Activated B cell treated with CpG ODN at 0.5 μM for 24 hours (primary cell): ENCODE results near the gene ELL. TPM values are rescaled to one million over a fixed set of nuclear protein-coding genes. Genes with fewer than 3 reads are reported as not detected.

Experiments used
- ATAC-seq: fragments of 200-7000 bp; cut with Tn5 transposase; one replicate; pipeline ENCODE4 v1.10.0; 2021; ENCODE audit warnings: low read depth, mild to moderate bottlenecking, moderate library complexity
- CTCF ChIA-PET: fragments of 350-600 bp; sonication (Branson Sonifier 250); formaldehyde crosslinking; loops from one replicate; lab custom pipeline; 2021; ENCODE audit warnings: antibody characterized with exemption; lab: Charles Lee
- POLR2A ChIA-PET: fragments of 350-600 bp; sonication (Branson Sonifier 250); formaldehyde crosslinking; loops from one replicate; lab custom pipeline; 2021; ENCODE audit warnings: antibody characterized with exemption; lab: Charles Lee
- DNase-seq: peaks from one replicate; pipeline ENCODE4 v3.0.0; 2022
- H3K27ac Mint-ChIP-seq: one replicate; pipeline ENCODE4 v1.8.0; 2020; ENCODE audit warnings: mixed read lengths
- H3K27me3 Mint-ChIP-seq: one replicate; pipeline ENCODE4 v1.8.0; 2021; ENCODE audit warnings: mixed read lengths
- H3K36me3 Mint-ChIP-seq: one replicate; pipeline ENCODE4 v1.8.0; 2021; ENCODE audit warnings: low read depth, mixed read lengths
- H3K4me1 Mint-ChIP-seq: one replicate; pipeline ENCODE4 v1.8.0; 2021; ENCODE audit warnings: mixed read lengths
- H3K4me3 Mint-ChIP-seq: one replicate; pipeline ENCODE4 v1.8.0; 2020; ENCODE audit warnings: mild to moderate bottlenecking, mixed read lengths
- H3K9me3 Mint-ChIP-seq: one replicate; pipeline ENCODE4 v1.8.0; 2020; ENCODE audit warnings: mixed read lengths
- intact Hi-C: fragments of 100-400 bp; cut with micrococcal nuclease; formaldehyde crosslinking; loops from one replicate; pipeline ENCODE4 v1.15.1; 2024
- total RNA-seq: library from RNA; stranded (reverse); gene quantifications from 2 replicates; pipeline ENCODE4 v1.2.3, GENCODE V29; 2022
- TF ChIP-seq, protein P1 (sequence below): fragments of 200-600 bp; IDR thresholded peaks from one replicate; pipeline ENCODE4 v1.8.0; 2022; ENCODE audit warnings: antibody characterized with exemption, mild to moderate bottlenecking

ELL gene
- total RNA-seq, 1 donor from 2014 or later: 32.6 TPM

DNA sequence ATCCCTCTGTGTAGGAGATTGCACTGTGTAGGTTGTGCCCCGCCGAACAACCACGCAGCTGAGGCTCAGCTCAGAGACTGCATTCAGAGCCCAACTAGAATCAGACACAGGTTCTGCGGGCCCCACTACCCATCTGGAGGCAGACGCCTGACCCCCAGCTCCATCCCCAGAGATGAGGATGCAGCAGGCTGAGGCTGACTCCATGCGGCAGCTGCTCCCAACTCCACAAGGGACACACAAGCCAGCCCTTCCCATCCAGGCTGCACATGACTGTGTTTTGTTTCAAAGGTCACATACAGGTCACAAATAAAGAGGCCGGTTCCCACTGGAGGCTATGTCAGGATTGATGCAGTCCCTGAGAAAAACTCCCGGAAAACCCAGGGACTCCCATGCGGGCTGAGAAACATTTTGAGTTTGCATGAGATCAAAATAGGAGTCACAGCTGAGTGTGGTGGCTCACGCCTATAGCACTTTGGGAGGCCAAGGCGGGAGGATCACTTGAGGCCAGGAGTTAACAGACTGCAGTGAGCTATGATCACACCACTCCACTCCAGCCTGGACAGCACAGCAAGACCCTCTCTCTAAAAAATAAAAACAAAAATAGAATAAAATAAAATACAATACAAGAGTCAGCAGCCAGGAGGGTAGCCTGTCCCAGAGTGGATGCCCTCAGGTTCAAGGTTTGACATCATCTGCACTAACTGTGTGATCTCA, 14.0 kb downstream of the ELL start:
- Mint-ChIP-seq H3K4me3 (no peak overlapping the region), H3K4me1 (peaks cover 57% of the 10 kb centered on the region), H3K27ac (no peak overlapping the region), H3K27me3 (no peaks in the 10 kb centered on the region), H3K36me3 (peaks cover 12% of the 10 kb centered on the region), H3K9me3 (no peaks in the 10 kb centered on the region)
- ChIA-PET CTCF (no interaction called here), POLR2A (interaction anchor here (1.1 kb wide), 1 partner anchor 11 kb away, joined by 3 read pairs; no protein-coding TSS in a partner anchor)
- ATAC-seq (no peak), DNase-seq (no peak)
- TF ChIP-seq, protein P1, sequence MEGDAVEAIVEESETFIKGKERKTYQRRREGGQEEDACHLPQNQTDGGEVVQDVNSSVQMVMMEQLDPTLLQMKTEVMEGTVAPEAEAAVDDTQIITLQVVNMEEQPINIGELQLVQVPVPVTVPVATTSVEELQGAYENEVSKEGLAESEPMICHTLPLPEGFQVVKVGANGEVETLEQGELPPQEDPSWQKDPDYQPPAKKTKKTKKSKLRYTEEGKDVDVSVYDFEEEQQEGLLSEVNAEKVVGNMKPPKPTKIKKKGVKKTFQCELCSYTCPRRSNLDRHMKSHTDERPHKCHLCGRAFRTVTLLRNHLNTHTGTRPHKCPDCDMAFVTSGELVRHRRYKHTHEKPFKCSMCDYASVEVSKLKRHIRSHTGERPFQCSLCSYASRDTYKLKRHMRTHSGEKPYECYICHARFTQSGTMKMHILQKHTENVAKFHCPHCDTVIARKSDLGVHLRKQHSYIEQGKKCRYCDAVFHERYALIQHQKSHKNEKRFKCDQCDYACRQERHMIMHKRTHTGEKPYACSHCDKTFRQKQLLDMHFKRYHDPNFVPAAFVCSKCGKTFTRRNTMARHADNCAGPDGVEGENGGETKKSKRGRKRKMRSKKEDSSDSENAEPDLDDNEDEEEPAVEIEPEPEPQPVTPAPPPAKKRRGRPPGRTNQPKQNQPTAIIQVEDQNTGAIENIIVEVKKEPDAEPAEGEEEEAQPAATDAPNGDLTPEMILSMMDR: no peak
- intact Hi-C loops: no loop called here

DNA sequence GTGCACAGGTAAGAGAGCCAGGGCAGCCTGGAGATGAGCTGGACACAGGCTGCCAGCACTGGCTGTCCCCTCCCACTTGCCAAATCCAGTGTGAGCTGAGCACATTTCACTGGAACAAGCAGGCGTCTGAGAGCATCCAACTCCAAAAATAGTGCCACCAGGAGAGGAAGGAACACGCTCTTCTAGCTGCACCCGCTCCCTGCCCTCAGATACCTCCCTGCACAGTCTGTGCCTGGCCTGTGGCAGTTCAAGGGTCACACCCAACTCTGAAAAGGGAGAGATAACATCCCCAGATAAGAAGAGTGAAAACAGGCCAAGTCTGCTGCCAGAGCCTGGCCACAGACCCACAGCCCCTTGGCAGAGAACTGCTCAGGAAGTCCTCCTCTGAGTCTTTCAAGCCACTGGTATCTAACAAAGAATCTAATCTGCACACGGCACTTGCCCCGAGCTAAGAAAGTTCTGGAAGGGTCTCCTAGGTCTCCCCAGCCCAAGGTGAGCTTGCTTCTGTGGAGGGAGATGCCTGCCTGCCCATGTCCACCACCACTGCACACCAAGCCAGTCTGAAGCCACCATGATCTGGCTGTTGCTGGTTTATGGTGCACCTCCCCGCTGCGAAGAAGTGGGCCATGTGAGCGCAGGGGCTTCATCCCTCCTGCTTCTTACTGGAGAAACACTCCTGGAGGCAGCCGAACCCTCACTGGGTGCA, 14.7 kb downstream of the ELL start:
- ATAC-seq (no peak), DNase-seq (no peak)
- intact Hi-C loops: no loop called here
- Mint-ChIP-seq H3K9me3 (no peaks in the 10 kb centered on the region), H3K4me1 (peaks cover 62% of the 10 kb centered on the region), H3K27ac (no peak overlapping the region), H3K36me3 (peaks cover 12% of the 10 kb centered on the region), H3K27me3 (no peaks in the 10 kb centered on the region), H3K4me3 (no peak overlapping the region)
- ChIA-PET CTCF (no interaction called here), POLR2A (interaction anchor here (1.1 kb wide), 1 partner anchor 10 kb away, joined by 3 read pairs; no protein-coding TSS in a partner anchor)
- TF ChIP-seq, protein P1: no peak

DNA sequence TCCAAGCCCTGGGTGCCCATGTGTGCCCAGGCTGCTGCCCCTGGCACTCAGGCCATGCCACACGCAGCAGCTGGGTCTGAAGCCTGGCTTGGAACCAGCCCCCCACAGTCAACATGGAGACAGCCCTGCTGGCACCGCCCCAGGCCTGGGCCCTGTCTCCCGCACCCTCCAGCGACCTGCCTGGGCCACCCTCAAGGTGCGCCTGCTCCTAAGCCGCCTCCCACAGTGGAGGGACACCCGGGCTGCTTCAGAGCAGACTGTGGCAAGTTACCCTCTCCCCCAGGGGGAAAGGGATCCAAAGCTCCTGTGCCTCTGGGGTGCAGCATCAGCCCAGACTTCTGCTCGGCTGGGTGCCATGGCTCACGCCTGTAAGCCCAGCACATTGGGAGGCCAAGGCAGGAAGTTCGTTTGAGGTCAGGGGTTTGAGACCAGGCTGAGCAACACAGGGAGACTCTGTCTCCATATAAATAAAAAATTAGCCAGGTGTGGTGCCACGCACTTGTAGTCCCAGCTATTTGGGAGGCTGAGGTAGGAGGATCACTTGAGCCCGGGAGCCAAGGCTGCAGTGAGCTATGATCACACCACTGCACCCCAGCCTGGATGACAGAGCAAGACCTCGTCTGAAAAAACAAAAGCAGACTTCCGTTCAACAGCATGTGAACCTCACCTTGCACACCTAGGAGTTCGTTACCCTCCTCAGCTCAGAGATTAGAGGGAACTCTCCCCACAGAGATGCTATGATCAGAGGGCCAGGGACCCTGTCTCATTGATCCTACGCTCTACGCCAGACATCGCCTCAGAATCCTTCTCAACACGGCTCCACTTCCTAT, 15.6 kb downstream of the ELL start:
- TF ChIP-seq, protein P1: no peak
- Mint-ChIP-seq H3K4me1 (peaks cover 70% of the 10 kb centered on the region), H3K9me3 (no peaks in the 10 kb centered on the region), H3K27ac (no peak overlapping the region), H3K4me3 (no peak overlapping the region), H3K36me3 (peaks cover 12% of the 10 kb centered on the region), H3K27me3 (no peaks in the 10 kb centered on the region)
- DNase-seq (no peak), ATAC-seq (no peak)
- POLR2A ChIA-PET: no interaction called here
- CTCF ChIA-PET: no interaction called here
- intact Hi-C loops: no loop called here

DNA sequence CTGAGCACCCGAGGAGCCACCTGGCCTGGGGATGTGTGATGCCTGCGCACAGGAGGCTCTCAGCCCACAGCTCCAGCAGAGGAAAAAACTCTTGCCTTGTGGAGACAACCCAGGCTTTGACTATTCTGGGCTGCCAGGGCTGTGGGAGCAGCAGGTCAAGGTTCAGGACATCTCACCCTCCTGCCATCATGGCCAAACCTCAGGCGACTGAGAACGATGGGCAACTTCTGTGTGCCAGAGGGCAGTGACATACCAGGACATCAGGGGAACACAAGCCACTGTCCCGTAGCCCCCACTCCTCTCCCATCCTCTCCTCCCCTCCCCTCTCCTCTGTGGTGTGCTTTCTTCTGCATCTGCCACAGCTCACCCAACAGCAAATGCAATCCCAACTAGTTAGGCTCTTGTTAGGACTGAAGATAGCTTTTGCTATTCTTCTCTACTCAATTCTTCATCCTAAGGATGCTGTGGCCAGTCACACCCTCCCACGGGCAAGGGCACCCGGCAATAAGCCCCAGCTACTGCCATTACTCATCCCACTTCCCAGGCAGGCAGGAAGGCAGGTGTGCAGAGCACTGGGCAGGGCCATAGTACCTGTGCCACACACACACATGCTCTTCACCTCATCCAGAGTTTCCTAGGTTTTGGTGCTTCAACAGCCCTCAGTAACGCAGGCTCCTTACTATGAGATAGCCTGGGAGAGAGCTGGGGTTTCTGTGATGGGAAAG, 16.8 kb downstream of the ELL start:
- CTCF ChIA-PET: interaction anchor here (0.6 kb wide), 1 partner anchor 165 kb away, joined by 3 read pairs; no protein-coding TSS in a partner anchor
- H3K4me3 Mint-ChIP-seq: no peak overlapping the region
- no peak for ATAC-seq

More for the DNA sequence above, 16.8 kb downstream of the ELL start:
- no peaks in the 10 kb centered on the region for H3K9me3 Mint-ChIP-seq
- intact Hi-C loops: no loop called here
- H3K36me3 Mint-ChIP-seq: peaks cover 15% of the 10 kb centered on the region
- no peaks in the 10 kb centered on the region for H3K27me3 Mint-ChIP-seq
- TF ChIP-seq, protein P1: no peak
- DNase-seq: no peak
- POLR2A ChIA-PET: interaction anchor here (0.6 kb wide), 1 partner anchor 14 kb away, joined by 4 read pairs; no protein-coding TSS in a partner anchor
- H3K27ac Mint-ChIP-seq: no peak overlapping the region
- H3K4me1 Mint-ChIP-seq: peaks cover 79% of the 10 kb centered on the region
